ENCODE results near the gene SPATA1. TPM values are rescaled to one million over a fixed set of nuclear protein-coding genes. Genes with fewer than 3 reads are reported as not detected.
A peak's percentile ranks its signal among the peaks of the same experiment; 100 is the strongest.

Gene SPATA1
- total RNA-seq, 1 donor from 2014 or later, result 2.1 TPM

DNA sequence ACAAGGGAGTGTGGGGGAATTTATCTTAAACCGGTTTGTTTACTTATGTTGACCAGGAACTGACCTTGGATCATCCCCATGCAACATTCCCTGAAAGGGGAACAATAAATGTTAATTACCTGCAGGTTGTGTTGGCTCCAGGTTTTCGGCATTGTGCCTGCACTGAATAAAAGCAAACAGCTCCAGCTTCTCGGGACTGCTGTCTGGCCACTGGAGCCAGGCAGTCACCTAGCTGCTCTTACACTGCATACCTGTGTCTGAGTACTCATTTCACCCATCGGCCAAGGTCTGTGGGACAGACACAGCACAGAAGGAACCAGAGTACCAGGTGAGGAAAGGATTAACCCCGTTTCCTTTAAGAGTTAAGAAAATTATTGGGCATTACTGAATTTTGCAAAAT lies 100.8 kb downstream of the SPATA1 start:
- Mint-ChIP-seq H3K4me3 (ENCODE audit: unreplicated experiment) (no peak overlapping the region), H3K9me3 (ENCODE audit: low read depth) (peaks cover 2% of the 10 kb centered on the region), H3K27ac (ENCODE audit: unreplicated experiment) (no peak overlapping the region), H3K36me3 (ENCODE audit: low read depth) (peaks cover 1% of the 10 kb centered on the region), H3K4me1 (ENCODE audit: low read depth) (peaks cover 40% of the 10 kb centered on the region), H3K27me3 (ENCODE audit: low read depth) (no peaks in the 10 kb centered on the region)
- TF ChIP-seq, protein P1, sequence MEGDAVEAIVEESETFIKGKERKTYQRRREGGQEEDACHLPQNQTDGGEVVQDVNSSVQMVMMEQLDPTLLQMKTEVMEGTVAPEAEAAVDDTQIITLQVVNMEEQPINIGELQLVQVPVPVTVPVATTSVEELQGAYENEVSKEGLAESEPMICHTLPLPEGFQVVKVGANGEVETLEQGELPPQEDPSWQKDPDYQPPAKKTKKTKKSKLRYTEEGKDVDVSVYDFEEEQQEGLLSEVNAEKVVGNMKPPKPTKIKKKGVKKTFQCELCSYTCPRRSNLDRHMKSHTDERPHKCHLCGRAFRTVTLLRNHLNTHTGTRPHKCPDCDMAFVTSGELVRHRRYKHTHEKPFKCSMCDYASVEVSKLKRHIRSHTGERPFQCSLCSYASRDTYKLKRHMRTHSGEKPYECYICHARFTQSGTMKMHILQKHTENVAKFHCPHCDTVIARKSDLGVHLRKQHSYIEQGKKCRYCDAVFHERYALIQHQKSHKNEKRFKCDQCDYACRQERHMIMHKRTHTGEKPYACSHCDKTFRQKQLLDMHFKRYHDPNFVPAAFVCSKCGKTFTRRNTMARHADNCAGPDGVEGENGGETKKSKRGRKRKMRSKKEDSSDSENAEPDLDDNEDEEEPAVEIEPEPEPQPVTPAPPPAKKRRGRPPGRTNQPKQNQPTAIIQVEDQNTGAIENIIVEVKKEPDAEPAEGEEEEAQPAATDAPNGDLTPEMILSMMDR (IDR thresholded peaks at IDR 0.05), result no peak
- no peak for DNase-seq (ENCODE audit: low spot score)

DNA sequence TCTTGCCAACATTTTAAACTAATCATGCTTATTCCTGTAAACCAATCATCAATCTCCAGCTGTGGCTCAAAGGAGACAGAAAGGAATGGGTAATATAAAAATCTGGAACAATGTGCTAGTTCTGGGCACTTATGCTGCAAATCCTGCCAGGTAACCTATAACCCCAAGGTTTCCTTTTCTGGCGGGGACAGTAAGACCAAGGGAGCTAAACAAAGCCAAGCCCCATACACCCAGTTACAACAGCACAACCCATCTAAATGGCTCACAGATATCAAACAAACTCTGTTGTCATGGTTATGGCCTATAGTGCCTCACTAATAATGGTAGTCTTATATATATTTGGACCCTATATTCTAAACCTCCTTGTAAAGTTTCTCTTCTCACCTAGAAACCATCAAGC lies 104.9 kb downstream of the SPATA1 start:
- Mint-ChIP-seq H3K9me3 (ENCODE audit: low read depth) (peaks cover 17% of the 10 kb centered on the region), H3K36me3 (ENCODE audit: low read depth) (peaks cover 2% of the 10 kb centered on the region), H3K27ac (ENCODE audit: unreplicated experiment) (no peak overlapping the region), H3K27me3 (ENCODE audit: low read depth) (no peaks in the 10 kb centered on the region), H3K4me3 (ENCODE audit: unreplicated experiment) (no peak overlapping the region), H3K4me1 (ENCODE audit: low read depth) (peaks cover 8% of the 10 kb centered on the region)
- DNase-seq (ENCODE audit: low spot score), result no peak
- TF ChIP-seq, protein P1 (IDR thresholded peaks at IDR 0.05), result no peak

DNA sequence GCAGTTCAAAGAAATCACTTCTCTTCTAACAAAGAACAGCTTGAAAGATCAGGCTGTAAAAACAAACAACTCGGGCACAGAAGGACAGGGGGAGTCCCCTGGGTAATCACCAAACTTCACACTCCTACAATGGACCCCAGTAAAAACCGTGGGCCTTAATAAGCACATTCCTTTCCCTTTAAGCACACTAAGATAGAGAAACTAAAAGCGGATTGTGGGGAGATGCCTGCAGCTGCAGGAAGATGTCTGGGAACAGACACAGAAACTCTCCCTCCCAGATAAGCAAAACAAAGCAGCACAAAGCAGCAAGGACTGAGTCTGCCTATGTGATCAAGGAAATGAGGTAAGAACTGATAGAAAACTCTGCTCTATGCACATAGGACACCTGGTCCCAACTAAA lies 105.6 kb downstream of the SPATA1 start:
- Mint-ChIP-seq H3K27me3 (ENCODE audit: low read depth) (no peaks in the 10 kb centered on the region), H3K4me1 (ENCODE audit: low read depth) (peaks cover 8% of the 10 kb centered on the region), H3K4me3 (ENCODE audit: unreplicated experiment) (no peak overlapping the region), H3K9me3 (ENCODE audit: low read depth) (peaks cover 17% of the 10 kb centered on the region), H3K27ac (ENCODE audit: unreplicated experiment) (peak overlapping the region; percentile 78), H3K36me3 (ENCODE audit: low read depth) (peaks cover 2% of the 10 kb centered on the region)
- DNase-seq (ENCODE audit: low spot score), result no peak
- TF ChIP-seq, protein P1 (IDR thresholded peaks at IDR 0.05), result no peak

DNA sequence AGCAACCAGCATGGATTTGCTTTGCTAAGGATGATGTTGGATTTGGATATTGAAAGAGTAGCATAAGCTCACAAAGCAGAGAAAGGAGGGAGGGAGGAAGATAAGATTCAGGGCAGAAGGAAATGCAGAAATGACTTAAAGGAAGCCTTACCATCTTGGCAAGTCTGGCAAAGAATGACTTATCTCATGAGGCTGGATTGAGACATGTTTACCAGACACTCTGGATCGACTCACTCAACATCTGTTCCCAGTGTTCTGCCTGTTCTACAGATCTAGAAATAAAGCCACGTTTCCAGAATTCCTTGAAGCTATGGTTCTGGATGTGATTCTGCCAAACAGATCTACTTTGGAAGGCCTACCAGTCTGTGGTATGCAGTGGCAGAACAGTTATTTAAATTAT lies 106.8 kb downstream of the SPATA1 start:
- H3K4me1 Mint-ChIP-seq (ENCODE audit: low read depth), result peaks cover 8% of the 10 kb centered on the region
- H3K27me3 Mint-ChIP-seq (ENCODE audit: low read depth), result no peaks in the 10 kb centered on the region
- peaks cover 2% of the 10 kb centered on the region for H3K36me3 Mint-ChIP-seq (ENCODE audit: low read depth)
- H3K27ac Mint-ChIP-seq (ENCODE audit: unreplicated experiment), result no peak overlapping the region
- TF ChIP-seq, protein P1 (IDR thresholded peaks at IDR 0.05), result no peak
- DNase-seq (ENCODE audit: low spot score), result no peak
- no peak overlapping the region for H3K4me3 Mint-ChIP-seq (ENCODE audit: unreplicated experiment)
- H3K9me3 Mint-ChIP-seq (ENCODE audit: low read depth), result peaks cover 17% of the 10 kb centered on the region

DNA sequence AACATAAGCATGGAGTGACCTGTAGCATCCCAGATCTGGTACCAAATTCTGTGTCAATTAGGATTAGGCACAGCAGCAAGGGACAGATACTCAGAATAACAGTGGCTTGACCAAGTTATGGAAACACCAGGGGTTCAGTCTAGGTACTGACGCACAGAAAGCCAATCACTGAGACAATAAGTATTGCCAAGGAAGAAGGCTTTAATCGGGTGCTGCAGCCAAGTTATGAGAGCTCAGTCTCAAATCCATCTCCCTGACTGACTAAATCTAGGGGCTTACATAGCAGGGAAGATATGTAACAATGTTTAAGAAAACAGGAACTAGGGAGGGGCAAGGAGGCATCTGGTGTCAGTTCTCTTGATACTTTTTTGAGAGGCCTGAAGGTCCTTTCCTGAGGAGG lies 107.7 kb downstream of the SPATA1 start:
- Mint-ChIP-seq H3K36me3 (ENCODE audit: low read depth) (peaks cover 2% of the 10 kb centered on the region), H3K4me1 (ENCODE audit: low read depth) (peaks cover 8% of the 10 kb centered on the region), H3K4me3 (ENCODE audit: unreplicated experiment) (no peak overlapping the region), H3K27me3 (ENCODE audit: low read depth) (no peaks in the 10 kb centered on the region), H3K27ac (ENCODE audit: unreplicated experiment) (no peak overlapping the region), H3K9me3 (ENCODE audit: low read depth) (peaks cover 17% of the 10 kb centered on the region)
- DNase-seq (ENCODE audit: low spot score), result no peak
- TF ChIP-seq, protein P1 (IDR thresholded peaks at IDR 0.05), result no peak

All from chondrocyte (in vitro differentiated cells).